ENCODE measurements around the gene STARD7. TPM values are rescaled to one million over a fixed set of nuclear protein-coding genes. Genes with fewer than 3 reads are reported as not detected.
A peak's percentile ranks its signal among the peaks of the same experiment; 100 is the strongest.

STARD7 gene
- total RNA-seq, 1 donor from 2014 or later: 147 TPM

DNA sequence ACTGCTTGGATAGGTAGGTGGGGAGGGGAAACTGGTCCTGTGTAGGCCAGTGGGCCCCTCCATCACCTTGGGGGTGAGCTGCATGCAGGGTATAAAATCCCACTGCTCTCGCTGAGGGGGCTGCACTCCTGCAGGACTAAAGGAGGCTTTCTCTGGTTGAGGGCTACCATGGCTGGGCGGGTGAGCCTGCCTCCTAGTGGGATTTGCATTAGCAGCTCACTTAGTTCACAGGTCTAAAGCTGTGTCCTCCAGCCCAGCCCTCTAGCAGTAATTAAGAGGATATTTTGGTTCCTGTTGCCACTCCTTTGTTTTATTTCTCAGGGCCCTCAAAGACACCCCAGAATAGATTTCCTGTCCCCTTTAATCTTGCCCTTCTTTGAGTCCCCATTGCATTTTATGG is 32.6 kb upstream of the STARD7 start:
- TF ChIP-seq, protein P1, sequence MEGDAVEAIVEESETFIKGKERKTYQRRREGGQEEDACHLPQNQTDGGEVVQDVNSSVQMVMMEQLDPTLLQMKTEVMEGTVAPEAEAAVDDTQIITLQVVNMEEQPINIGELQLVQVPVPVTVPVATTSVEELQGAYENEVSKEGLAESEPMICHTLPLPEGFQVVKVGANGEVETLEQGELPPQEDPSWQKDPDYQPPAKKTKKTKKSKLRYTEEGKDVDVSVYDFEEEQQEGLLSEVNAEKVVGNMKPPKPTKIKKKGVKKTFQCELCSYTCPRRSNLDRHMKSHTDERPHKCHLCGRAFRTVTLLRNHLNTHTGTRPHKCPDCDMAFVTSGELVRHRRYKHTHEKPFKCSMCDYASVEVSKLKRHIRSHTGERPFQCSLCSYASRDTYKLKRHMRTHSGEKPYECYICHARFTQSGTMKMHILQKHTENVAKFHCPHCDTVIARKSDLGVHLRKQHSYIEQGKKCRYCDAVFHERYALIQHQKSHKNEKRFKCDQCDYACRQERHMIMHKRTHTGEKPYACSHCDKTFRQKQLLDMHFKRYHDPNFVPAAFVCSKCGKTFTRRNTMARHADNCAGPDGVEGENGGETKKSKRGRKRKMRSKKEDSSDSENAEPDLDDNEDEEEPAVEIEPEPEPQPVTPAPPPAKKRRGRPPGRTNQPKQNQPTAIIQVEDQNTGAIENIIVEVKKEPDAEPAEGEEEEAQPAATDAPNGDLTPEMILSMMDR (IDR thresholded peaks at IDR 0.05): no peak
- H3K9me3 ChIP-seq: no peaks in the 10 kb centered on the region
- no peaks in the 10 kb centered on the region for H3K27me3 ChIP-seq (ENCODE audit: low read depth)
- no peak for DNase-seq
- peak overlapping the region; percentile 81 for H3K27ac ChIP-seq
- no peak overlapping the region for H3K4me3 ChIP-seq
- intact Hi-C loops (cut with DNase I): no loop called here
- no peak for ATAC-seq
- peaks cover 7% of the 10 kb centered on the region for H3K36me3 ChIP-seq
- peaks cover 21% of the 10 kb centered on the region for H3K4me1 ChIP-seq

DNA sequence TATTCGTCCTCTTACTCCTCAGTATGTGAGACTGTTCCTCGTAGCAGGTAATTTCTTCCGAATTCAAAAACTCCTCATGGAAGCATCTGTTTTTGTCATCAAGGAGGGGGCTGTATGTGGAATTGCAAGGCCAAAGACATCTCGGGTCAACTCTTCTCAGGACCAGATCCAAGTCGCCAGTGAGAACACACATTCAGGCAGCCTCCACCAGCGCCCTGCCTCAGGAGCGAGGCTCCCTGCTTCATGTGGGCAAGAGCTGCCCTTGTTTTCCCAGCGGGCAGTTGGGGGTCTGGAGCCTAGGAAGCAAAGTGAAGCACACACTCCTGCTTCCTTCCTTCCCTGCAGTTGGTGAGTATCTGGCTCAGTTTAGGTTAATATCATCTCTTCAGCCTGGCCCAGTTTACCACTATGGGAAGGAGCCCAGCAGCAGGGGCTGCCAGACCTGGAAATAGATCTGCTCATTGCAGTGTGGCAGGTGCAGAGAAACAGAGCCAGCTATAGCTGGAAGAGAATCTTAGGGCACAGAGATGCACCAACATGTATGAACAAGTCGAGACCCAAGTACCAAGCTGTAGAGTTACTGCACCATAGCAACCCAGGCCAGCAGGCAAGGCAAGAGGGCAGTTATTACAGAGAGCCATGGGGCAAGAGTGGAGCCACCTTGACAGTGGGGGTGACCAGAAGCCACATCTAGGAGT is 31.9 kb upstream of the STARD7 start:
- ATAC-seq: no peak

DNA sequence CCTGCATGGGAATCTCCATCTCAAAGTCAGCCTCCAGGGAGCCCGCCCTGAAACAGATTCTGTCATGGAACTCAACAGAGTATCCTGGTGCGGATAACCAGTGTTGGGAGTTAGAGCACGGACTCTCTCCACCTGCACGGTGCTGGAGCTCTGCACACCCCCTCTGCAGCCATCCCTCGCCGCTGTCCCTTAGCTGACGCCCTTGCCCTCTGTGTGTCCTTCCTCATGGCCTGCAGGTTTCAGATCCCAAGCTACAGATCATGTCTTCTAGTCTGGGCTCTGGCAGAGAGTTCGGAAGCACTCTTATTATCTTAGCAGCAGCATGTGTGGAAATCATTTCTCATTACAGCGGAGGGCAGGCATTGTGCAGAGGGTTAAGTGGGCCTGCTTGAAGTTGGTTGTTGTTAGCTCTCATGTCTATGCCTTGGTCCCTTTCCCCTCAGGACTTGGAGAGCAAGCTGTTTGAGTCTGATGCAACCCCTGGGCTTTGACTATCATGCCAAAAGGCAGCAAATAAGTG is 31.2 kb upstream of the STARD7 start:
- TF ChIP-seq, protein P1 (IDR thresholded peaks at IDR 0.05): no peak
- Histone ChIP-seq H3K27ac (no peak overlapping the region), H3K36me3 (peaks cover 7% of the 10 kb centered on the region), H3K27me3 (ENCODE audit: low read depth) (no peaks in the 10 kb centered on the region), H3K4me3 (no peak overlapping the region), H3K9me3 (no peaks in the 10 kb centered on the region), H3K4me1 (peaks cover 21% of the 10 kb centered on the region)
- DNase-seq (no peak), ATAC-seq (no peak)
- intact Hi-C loops (cut with DNase I): no loop called here

More for the DNA sequence above, 31.9 kb upstream of the STARD7 start:
- no peaks in the 10 kb centered on the region for H3K27me3 ChIP-seq (ENCODE audit: low read depth)
- peaks cover 21% of the 10 kb centered on the region for H3K4me1 ChIP-seq
- DNase-seq: no peak
- intact Hi-C loops (cut with DNase I): no loop called here
- no peak overlapping the region for H3K4me3 ChIP-seq
- H3K9me3 ChIP-seq: no peaks in the 10 kb centered on the region
- H3K27ac ChIP-seq: no peak overlapping the region
- TF ChIP-seq, protein P1 (IDR thresholded peaks at IDR 0.05): no peak
- peaks cover 7% of the 10 kb centered on the region for H3K36me3 ChIP-seq

DNA sequence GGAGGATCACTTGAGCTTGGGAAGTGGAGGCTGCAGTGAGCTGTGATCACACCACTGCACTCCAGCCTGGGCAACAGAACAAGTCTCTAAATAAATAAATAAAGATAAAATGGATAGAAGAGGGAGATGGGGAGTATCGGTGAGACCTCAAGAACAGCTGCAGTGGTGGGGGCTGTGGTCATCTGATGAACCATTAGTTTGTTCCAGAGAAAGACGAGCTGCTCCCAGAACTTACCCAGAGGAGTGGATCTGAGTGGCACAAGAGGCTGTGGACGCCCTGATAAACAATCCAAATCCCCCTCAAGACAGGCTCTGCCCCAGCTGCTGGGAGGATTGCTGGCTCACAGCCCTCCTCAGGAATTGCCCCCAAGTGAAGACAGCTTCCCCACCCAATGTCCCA is 30.5 kb upstream of the STARD7 start:
- no peak for ATAC-seq
- TF ChIP-seq, protein P1 (IDR thresholded peaks at IDR 0.05): no peak

DNA sequence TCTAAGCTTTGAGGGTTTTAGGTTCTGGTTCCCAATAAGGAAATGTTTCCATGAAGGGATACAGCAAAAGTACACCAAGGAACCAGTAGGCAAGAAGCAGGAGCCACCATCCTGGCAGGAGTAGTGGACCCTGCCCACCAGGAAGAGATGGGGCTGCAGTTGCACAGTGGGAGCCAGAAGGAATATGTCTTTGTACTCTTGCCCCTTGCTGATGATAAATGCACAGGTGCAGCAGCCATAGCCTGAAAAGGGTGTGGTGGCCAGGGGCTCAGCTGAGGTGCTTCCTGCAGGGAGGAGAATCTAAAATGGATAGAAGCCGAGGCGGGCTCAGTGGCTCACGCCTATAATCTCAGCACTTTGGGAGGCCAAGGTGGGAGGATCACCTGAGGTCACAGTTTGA is 29.6 kb upstream of the STARD7 start:
- no peak overlapping the region for H3K27ac ChIP-seq
- ATAC-seq (no peak), DNase-seq (no peak)
- intact Hi-C loops (cut with DNase I): no loop called here
- peaks cover 7% of the 10 kb centered on the region for H3K36me3 ChIP-seq
- H3K27me3 ChIP-seq (ENCODE audit: low read depth): no peaks in the 10 kb centered on the region
- TF ChIP-seq, protein P1 (IDR thresholded peaks at IDR 0.05): no peak
- H3K4me1 ChIP-seq: peaks cover 21% of the 10 kb centered on the region
- H3K4me3 ChIP-seq: no peak overlapping the region
- H3K9me3 ChIP-seq: no peaks in the 10 kb centered on the region

More for the DNA sequence above, 30.5 kb upstream of the STARD7 start:
- Histone ChIP-seq H3K27ac (no peak overlapping the region), H3K36me3 (peaks cover 7% of the 10 kb centered on the region), H3K4me1 (peaks cover 21% of the 10 kb centered on the region), H3K4me3 (no peak overlapping the region), H3K9me3 (no peaks in the 10 kb centered on the region), H3K27me3 (ENCODE audit: low read depth) (no peaks in the 10 kb centered on the region)
- DNase-seq: no peak
- intact Hi-C loops (cut with DNase I): no loop called here

Measured in lower lobe of right lung (tissue), 2 donors.